Stimulated activated naive CD8-positive, alpha-beta T cell treated with anti-CD3 and anti-CD28 coated beads, Interleukin-15, Interleukin-2, amounts not matched to agents 100 U/mL and 50 U/mL, for 24 hours (primary cell): Measurements from ENCODE around the gene KRTCAP2.
"Not testable (repeated sequence)": the region's sequence is repeated elsewhere in the genome, so short reads cannot be mapped to it uniquely, and the experiment has no call there.

Source experiments
- ATAC-seq: fragments of 150-1000 bp; cut with Tn5 transposase; one replicate; pipeline ENCODE4 v1.10.0; 2021
- DNase-seq: peaks from one replicate; pipeline ENCODE4 v3.0.0; 2021

KRTCAP2 gene

DNA sequence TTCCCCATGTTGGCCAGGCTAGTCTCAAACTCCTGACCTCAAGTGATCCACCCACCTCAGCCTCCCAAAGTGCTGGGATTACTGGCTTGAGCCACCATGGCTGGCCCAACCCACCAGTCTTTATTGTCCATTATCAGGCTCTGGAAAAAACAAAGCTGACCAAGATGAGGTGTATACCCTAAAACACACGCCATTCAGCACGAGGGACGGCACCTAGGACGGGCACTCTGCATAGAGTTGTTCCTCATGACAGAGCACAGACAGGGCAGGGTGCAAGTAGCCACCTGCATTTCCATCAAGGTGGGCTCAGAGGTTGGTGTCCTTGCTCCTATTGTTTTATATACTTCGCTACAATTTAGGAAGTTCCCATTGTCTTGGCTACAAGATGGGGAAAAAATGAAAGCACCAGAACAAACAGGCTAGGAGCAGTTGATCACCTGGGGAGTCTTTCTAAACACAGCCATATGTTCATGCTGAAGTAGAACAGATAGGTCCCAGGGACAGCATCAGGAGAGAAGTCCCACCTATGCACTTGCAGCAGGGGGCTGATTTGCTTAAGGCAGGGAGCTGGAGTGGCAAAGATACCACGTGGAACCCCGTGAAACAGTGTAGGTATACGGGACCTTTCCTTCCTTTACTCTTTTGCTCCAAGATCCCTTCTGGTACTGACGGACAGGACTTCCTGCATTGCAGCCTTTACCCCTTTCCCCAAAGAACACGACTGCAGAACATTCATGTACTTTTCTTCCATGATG is 4.5 kb downstream of the KRTCAP2 start:
- no peak for DNase-seq
- ATAC-seq = no peak

DNA sequence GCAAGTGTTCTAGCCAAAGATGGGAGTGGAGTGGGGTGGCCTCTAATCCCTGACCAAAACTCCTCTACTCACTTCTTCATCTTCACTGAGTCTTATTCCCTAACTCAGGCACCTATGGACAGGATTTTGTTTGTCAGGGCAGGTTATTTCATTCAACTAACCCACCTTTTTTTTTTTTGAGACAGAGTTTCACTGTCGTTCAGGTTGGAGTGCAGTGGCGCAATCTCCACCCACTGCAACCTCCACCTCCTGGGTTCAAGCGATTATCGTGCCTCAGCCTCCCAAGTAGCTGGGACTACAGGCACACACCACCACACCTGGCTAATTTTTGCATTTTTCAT is 5.0 kb downstream of the KRTCAP2 start:
- DNase-seq = not testable (repeated sequence)

GRCh38 chr1:155167166-155168104 is 5.7 kb downstream of the KRTCAP2 start:
- DNase-seq (peak; percentile 90), ATAC-seq (peak; percentile 80)

More for the DNA sequence above, 5.0 kb downstream of the KRTCAP2 start:
- ATAC-seq = not testable (repeated sequence)

DNA sequence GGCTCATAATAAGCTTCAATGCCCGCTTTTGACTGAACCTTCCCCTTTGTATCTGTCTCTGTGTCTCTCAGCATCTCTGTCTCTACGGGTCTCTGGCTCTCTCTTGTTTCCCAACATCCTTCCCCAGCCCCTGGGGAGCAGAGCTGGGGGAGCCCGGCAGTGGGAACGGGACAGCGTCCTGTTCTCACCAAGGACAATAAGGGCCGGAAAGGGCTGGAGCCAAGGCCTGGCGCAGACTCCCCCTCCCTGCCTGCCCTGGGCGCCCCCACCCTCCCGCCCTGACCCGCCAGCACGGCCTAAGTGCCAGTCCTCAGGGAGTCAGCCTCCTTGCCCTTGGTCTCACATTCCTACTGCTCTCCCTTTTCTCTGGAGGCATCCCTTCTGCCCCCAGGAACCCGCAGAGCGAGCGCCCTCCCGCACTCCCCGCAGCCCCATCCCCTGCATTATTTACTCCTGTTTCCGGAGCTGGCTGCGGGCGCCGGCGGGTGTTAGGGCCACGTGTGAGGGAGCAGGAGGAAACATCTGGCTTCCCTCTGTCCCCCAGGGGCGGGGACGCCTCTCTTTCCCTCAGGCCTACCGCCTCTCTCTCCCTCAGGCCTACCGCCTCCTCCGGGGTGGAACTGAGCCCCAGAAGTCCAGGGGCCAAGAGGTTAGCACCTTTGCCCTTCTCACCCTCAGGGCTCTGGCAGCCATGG is 6.5 kb downstream of the KRTCAP2 start:
- DNase-seq (no peak), ATAC-seq (no peak)

GRCh38 chr1:155166051-155166470 is 7.0 kb downstream of the KRTCAP2 start:
- ATAC-seq (no peak), DNase-seq (no peak)

GRCh38 chr1:155164625-155165024 is 8.5 kb downstream of the KRTCAP2 start:
- DNase-seq, ATAC-seq: not testable (repeated sequence)

- not testable (repeated sequence) for ATAC-seq, DNase-seq
These were observed 9.3 kb downstream of the KRTCAP2 start for GRCh38 chr1:155163785-155164184.

GRCh38 chr1:155162631-155163030 is 10.5 kb downstream of the KRTCAP2 start:
- ATAC-seq, DNase-seq: not testable (repeated sequence)

GRCh38 chr1:155160128-155160527 is 13.0 kb downstream of the KRTCAP2 start:
- ATAC-seq = peak; percentile 52
- DNase-seq = no peak

DNA sequence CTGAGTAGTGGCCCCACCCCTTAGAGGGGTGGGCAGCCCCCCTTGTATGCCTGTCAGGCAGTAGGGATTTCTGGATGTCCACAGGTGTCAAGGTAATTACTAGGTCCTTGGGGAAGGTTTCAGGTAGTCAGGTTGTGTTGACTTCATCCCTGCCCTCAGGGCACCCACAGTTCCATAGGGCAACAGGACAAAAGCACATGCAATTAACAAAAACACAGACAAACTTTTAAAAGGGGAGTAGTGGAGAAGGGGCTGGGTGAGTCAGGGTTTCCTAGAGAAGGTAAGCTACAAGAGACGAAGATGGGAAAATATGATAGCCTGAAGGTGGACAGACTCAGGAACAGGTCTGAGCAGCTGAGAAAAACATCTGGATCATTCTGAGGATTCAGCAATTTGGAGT is 14.1 kb downstream of the KRTCAP2 start:
- ATAC-seq (no peak), DNase-seq (no peak)

GRCh38 chr1:155155996-155156643 is 17.0 kb downstream of the KRTCAP2 start:
- not testable (repeated sequence) for ATAC-seq, DNase-seq

DNA sequence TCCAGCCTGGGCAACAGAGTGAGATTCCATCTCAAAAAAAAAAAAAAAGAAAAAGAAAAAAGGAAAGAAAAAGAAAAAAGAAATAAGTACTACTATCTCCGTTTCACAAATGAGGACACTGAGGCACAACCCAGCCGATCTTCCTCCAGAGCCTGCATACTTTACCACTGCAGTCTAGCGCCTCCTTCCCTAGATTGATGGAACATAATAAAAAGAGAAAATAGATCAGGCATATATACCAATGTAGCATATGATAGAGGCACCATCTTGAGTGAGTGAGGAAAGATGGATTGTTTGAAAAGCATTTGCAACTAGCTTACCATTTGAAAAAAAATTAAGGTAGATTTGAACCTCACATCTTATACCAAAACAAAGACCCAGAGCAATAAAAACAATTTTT is 27.6 kb downstream of the KRTCAP2 start:
- ATAC-seq = no peak
- DNase-seq = no peak

GRCh38 chr1:155141749-155142148 is 31.4 kb downstream of the KRTCAP2 start:
- ATAC-seq (no peak), DNase-seq (no peak)

GRCh38 chr1:155140630-155140953 is 32.5 kb downstream of the KRTCAP2 start:
- DNase-seq (no peak), ATAC-seq (no peak)

- peak; percentile 94 for DNase-seq
- peak; percentile 75 for ATAC-seq
These were observed 33.0 kb downstream of the KRTCAP2 start, which contains the start of gene DPM3 for GRCh38 chr1:155139895-155140629. Gene DPM3 (minus strand): TSS chr1:155140531. CDS start chr1:155140240, 291 bp downstream.

- DNase-seq (no peak), ATAC-seq (no peak)
These were observed 35.8 kb downstream of the KRTCAP2 start for GRCh38 chr1:155137154-155137949.

GRCh38 chr1:155136748-155137147 is 36.4 kb downstream of the KRTCAP2 start:
- DNase-seq = peak; percentile 27
- no peak for ATAC-seq

GRCh38 chr1:155135415-155136028 is 37.6 kb downstream of the KRTCAP2 start, which contains the start of gene SLC50A1:
Gene SLC50A1 (plus strand): TSS chr1:155135852. CDS start chr1:155135912, 60 bp downstream.
- ATAC-seq (peak; percentile 72), DNase-seq (peak; percentile 97)

GRCh38 chr1:155134880-155135414 is 38.2 kb downstream of the KRTCAP2 start:
- DNase-seq (peak; percentile 76), ATAC-seq (peak; percentile 50)
